ENCODE data around the gene APH1B.
"Not testable (repeated sequence)": the region's sequence is repeated elsewhere in the genome, so short reads cannot be mapped to it uniquely, and the experiment has no call there.

APH1B gene

DNA sequence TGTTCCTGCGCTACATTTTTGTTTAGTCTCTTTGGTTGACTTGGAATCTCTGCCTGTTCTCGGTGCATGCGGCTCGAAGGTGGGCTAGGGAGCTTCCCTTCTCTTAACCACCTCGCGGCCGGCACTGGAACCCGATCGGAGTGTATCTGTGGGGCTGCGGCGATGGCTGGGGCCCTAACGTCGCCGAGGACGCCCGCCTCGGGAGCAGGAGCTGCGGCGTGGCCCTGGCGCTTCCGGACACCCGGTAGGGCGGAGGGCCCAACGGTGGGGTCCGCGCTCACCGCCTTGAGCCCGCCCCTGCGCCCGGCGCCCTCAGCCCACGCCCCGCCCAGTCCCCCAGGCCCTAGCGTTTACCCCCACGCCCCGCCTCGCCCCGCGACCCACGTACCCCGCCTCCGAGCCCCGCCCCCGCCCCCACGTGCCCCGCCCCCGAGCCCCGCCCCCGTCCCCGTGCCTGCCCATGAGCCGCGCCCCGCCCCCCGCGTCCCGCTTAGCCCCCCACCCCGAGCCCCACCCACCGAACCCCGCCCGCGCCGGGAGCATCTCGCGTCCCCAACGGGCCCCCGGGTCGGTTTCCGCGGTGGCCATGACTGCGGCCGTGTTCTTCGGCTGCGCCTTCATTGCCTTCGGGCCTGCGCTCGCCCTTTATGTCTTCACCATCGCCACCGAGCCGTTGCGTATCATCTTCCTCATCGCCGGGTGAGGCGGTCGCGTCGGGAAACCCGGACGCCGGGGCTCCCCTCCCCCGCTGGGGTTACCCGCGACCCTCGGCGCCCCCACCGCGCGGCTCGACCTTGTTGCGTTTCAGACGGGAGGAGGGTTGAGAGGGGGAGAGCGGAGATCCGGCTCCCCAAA is at the start of gene APH1B:
Gene APH1B (plus strand): TSS at position 568 of the 855 bp plus-strand sequence. CDS start 19 bp downstream, at position 587.
- peak; percentile 62 for DNase-seq (ENCODE audit: low read depth)

- DNase-seq (ENCODE audit: low read depth): no peak
Observed at GRCh38 chr15:63227689-63228088, 49.7 kb upstream of the APH1B start.

- DNase-seq (ENCODE audit: low read depth): no peak
Observed at GRCh38 chr15:63231206-63231605, 46.2 kb upstream of the APH1B start.

DNA sequence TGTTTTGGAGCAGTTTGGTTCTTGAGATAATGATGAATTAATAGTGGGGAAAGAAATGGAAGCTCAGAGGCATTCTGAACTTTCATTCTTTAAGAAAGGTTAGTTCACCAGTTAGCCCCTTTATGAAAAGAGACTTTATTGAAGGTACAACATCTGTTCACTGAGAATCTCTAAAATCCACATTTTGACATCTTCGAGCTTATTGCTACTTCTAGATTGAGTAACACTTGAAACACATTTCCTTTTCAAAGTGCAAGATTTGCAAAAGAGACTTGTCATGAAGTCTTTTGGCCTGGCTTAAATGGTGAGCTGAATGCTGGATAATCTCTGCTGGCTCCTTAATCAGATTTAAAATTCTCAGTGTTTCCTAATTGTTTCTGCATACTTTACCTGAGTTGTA is 45.7 kb upstream of the APH1B start:
- no peak for DNase-seq (ENCODE audit: low read depth)

DNA sequence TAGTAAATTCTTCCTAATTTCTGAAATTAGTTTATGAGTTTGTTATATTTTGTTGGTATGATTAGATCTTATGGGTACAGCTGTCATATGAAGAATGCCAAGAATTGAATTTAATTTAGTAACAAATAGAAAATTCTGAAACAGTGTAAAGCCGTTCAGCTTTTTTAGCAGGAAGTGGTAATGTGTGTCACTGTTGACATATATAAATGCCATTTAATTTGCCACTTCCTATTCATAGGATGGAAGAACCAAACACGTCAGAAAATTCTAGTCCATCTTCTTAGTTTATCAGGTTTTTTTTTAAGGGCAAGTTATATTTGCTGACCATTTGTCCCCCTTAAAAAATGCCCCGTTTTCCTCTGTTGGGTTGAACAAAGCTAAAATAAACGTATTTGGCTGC is 45.0 kb upstream of the APH1B start:
- DNase-seq (ENCODE audit: low read depth): no peak

GRCh38 chr15:63232943-63233342 is 44.5 kb upstream of the APH1B start:
- no peak for DNase-seq (ENCODE audit: low read depth)

DNA sequence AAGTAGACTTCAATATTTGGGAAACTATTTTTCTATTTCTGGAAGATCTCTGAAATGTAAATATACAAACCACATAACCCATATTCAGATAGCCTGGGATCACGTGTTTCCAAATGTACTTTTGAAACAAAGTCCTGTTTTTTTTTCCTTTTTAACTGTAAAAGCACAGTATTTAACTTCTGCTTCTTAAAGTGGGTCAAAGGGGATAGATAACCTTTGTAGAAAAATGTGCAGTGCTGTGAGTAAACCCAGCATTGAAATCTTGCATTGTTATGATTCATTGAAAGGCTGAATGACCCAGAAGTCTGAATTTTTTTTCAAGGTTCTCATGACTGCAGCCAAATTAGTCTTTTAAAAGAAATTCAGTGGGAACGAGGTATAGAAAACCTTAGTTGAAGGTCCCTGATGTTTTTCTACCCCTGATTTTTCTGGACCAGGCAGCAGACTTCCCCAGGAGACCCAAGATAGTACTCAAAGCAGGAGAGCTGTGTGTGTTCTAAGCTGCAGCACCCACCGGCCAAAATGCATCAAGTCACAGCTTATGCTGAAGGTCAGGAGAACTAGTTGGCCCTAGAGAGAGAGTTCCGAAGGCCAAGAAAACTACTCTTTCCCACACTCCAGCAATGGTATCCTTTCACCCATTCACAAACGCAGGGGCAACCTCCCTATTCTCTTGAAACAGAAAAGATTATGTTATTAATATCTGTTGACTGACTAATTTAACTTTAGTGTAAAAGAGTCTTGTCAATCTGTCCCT is 43.6 kb upstream of the APH1B start:
- no peak for DNase-seq (ENCODE audit: low read depth)

- no peak for DNase-seq (ENCODE audit: low read depth)
Observed at GRCh38 chr15:63234451-63234870, 42.9 kb upstream of the APH1B start.

- no peak for DNase-seq (ENCODE audit: low read depth)
Observed at GRCh38 chr15:63236272-63236671, 41.1 kb upstream of the APH1B start.

- DNase-seq (ENCODE audit: low read depth): not testable (repeated sequence)
Observed at GRCh38 chr15:63237086-63237485, 40.3 kb upstream of the APH1B start.

GRCh38 chr15:63238171-63238570 is 39.2 kb upstream of the APH1B start:
- DNase-seq (ENCODE audit: low read depth): no peak

GRCh38 chr15:63238796-63239195 is 38.6 kb upstream of the APH1B start:
- no peak for DNase-seq (ENCODE audit: low read depth)

- DNase-seq (ENCODE audit: low read depth): no peak
Observed at GRCh38 chr15:63240109-63240508, 37.3 kb upstream of the APH1B start.

DNA sequence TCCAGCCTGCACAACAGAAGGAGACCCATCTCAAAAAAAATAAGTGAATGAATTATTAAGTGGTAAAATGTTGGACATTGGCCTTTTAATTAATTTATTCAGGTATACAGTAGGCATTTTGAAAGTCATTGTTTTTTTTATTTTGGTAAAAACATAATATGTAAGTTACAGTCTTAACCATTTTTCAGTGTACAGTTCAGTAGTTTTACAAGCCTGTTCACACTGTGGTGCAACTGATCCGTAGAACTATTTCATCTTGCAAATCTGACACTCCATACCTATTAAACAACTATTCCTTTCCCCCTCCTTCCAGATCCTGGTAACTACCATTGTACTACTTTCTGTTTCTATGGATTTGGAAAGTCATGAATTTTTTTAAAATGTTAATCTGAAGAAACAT is 36.1 kb upstream of the APH1B start:
- DNase-seq (ENCODE audit: low read depth): no peak

GRCh38 chr15:63243101-63243500 is 34.3 kb upstream of the APH1B start:
- no peak for DNase-seq (ENCODE audit: low read depth)

GRCh38 chr15:63243776-63244175 is 33.6 kb upstream of the APH1B start:
- no peak for DNase-seq (ENCODE audit: low read depth)

GRCh38 chr15:63244399-63244798 is 33.0 kb upstream of the APH1B start:
- no peak for DNase-seq (ENCODE audit: low read depth)

DNA sequence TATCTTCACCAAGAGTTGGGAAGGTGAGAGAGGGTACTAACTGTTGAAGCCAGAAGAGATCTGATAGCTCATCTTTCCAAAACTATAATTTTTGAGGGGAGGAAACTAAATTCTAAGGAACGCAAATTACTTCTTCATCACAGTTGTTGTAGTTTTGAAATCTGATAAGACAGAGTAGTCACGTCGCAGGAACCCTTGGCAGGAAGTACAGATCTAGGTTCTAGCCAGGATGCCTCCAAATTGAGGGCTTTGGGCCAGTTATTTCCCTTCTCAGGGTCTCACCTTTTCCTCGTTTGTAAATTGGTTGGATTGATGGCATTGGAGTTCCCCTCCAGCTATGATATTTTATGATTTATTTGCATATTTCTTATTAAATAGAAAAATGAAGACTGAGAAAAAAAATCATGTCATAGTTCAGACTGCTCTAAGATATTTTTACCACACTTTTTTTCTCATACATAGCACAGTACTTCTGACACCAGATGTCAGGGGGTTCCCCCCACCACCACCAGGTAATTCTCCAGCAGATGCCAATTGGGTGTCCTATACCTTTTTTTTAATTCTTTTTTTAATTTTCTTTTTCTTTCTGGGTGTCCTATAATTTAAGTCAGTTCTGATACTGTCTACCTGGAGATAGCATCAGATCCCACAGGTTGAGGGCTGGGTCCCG is 32.3 kb upstream of the APH1B start:
- no peak for DNase-seq (ENCODE audit: low read depth)

GRCh38 chr15:63246691-63247469 is 30.5 kb upstream of the APH1B start:
- DNase-seq (ENCODE audit: low read depth): no peak

- DNase-seq (ENCODE audit: low read depth): no peak
Observed at GRCh38 chr15:63250312-63250965, 27.0 kb upstream of the APH1B start.

DNA sequence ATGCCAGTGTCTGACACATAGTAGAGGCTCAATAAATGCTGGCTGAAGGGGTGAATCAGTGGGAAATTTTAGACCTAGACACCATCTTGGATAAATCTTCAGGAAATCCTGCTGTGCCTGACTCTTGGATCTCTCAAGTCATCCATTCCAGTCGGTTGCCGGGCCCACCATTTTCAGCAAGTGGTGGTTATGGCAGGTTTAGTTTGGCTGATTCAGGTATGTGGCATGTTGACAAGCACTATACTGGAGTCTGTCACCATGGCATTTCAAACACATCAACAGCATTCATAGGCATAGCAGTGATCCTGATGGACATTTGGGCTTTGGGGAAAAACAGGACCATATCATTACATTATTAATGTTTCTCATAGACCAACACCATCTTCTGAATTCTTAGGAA is 25.7 kb upstream of the APH1B start:
- no peak for DNase-seq (ENCODE audit: low read depth)
